Measurements from ENCODE around the gene MCC.
A peak's percentile ranks its signal among the peaks of the same experiment; 100 is the strongest.

Gene MCC

GRCh38 chr5:113487781-113488644 is at the start of gene MCC:
MCC (minus strand) TSS chr5:113488453.
- Mint-ChIP-seq H3K27me3 (ENCODE audit: low read depth) (peaks cover 30% of the 10 kb centered on the region), H3K4me3 (peak within 1 kb of the TSS; percentile 91 to 98 (median 91)), H3K27ac (peak within 1 kb of the TSS; percentile 75 to 93 (median 87)), H3K9me3 (peaks cover 36% of the 10 kb centered on the region), H3K4me1 (peaks cover 6% of the 10 kb centered on the region), H3K36me3 (ENCODE audit: low read depth) (no peaks in the 10 kb centered on the region)
- TF ChIP-seq CTCF (IDR thresholded peaks at IDR 0.05; ENCODE audit: unreplicated experiment in 3 of 3) = no peak

GRCh38 chr5:113531481-113532159 is 43.4 kb upstream of the MCC start:
- Mint-ChIP-seq H3K27me3 (ENCODE audit: low read depth) (no peaks in the 10 kb centered on the region), H3K4me1 (no peaks in the 10 kb centered on the region), H3K27ac (no peak overlapping the region), H3K4me3 (no peak overlapping the region), H3K9me3 (peaks cover 14% of the 10 kb centered on the region), H3K36me3 (ENCODE audit: low read depth) (peaks cover 81% of the 10 kb centered on the region)
- TF ChIP-seq CTCF (IDR thresholded peaks at IDR 0.05; ENCODE audit: unreplicated experiment in 3 of 3) = no peak

- no peak overlapping the region for H3K27ac Mint-ChIP-seq
- H3K4me1 Mint-ChIP-seq = no peaks in the 10 kb centered on the region
Measured at GRCh38 chr5:113527746-113528145, 39.5 kb upstream of the MCC start.

GRCh38 chr5:113526421-113526820 is 38.2 kb upstream of the MCC start:
- peaks cover 11% of the 10 kb centered on the region for H3K9me3 Mint-ChIP-seq
- peaks cover 41% of the 10 kb centered on the region for H3K36me3 Mint-ChIP-seq (ENCODE audit: low read depth)
- no peak overlapping the region for H3K4me3 Mint-ChIP-seq
- H3K27ac Mint-ChIP-seq = no peak overlapping the region
- H3K4me1 Mint-ChIP-seq = no peaks in the 10 kb centered on the region
- H3K27me3 Mint-ChIP-seq (ENCODE audit: low read depth) = no peaks in the 10 kb centered on the region
- TF ChIP-seq CTCF (IDR thresholded peaks at IDR 0.05; ENCODE audit: unreplicated experiment in 3 of 3) = no peak

More at GRCh38 chr5:113527746-113528145, 39.5 kb upstream of the MCC start:
- Mint-ChIP-seq H3K4me3 (no peak overlapping the region), H3K9me3 (peaks cover 14% of the 10 kb centered on the region), H3K36me3 (ENCODE audit: low read depth) (peaks cover 55% of the 10 kb centered on the region), H3K27me3 (ENCODE audit: low read depth) (no peaks in the 10 kb centered on the region)
- TF ChIP-seq CTCF (IDR thresholded peaks at IDR 0.05; ENCODE audit: unreplicated experiment in 3 of 3) = no peak

- Mint-ChIP-seq H3K4me1 (no peaks in the 10 kb centered on the region), H3K4me3 (no peak overlapping the region), H3K9me3 (no peaks in the 10 kb centered on the region), H3K36me3 (ENCODE audit: low read depth) (peaks cover 39% of the 10 kb centered on the region), H3K27me3 (ENCODE audit: low read depth) (no peaks in the 10 kb centered on the region), H3K27ac (no peak overlapping the region)
- no peak for TF ChIP-seq CTCF (IDR thresholded peaks at IDR 0.05; ENCODE audit: unreplicated experiment in 3 of 3)
Measured at GRCh38 chr5:113524927-113525326, 36.7 kb upstream of the MCC start.

Data from nephron (organoid).